CD4-positive, alpha-beta T cell treated with Interleukin-15 for 1 hour (primary cell): Measurements from ENCODE around the gene SLC9A2.

Source experiments
- DNase-seq: peaks from one replicate; pipeline ENCODE4 v3.0.0-alpha.2; 2020

SLC9A2 gene

DNA sequence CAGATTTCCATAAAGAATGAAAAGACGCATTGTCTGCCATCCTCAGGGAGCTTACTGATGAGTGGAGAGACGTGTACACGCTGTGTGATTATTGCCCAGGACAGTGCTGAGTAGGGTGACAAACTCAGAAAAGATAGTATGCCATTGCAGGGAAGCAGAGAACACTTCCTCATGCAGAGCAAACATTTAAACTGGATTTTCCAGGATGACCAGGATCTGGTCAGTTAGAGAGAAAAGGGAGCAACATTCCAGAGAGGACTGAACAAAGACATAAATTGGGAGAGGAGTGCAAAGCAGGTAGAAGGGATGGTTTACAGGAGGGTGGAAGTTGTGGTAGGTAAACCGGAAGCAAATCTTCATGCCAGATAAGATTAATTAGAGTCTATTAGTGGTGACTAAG lies 2.3 kb downstream of the SLC9A2 start:
- no peak for DNase-seq

DNA sequence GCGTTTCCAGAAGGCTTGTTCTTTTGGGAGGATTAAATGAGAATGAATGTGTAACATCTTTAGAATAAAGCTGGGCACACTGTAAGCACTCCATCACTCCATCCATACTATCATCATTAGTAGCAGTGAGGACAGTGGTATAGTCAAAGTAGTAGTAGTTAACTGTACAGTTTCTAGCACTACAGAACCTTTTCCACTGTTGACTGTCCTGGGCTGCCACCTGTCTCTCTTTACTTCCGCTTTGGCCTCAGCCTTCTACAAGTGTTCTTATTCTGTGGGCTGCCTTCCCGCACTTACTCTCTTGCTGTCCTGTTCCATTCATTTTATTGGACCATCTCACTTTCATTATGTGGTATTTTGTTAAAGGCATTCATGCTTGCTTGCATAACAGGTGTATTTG lies 3.3 kb downstream of the SLC9A2 start:
- no peak for DNase-seq

DNA sequence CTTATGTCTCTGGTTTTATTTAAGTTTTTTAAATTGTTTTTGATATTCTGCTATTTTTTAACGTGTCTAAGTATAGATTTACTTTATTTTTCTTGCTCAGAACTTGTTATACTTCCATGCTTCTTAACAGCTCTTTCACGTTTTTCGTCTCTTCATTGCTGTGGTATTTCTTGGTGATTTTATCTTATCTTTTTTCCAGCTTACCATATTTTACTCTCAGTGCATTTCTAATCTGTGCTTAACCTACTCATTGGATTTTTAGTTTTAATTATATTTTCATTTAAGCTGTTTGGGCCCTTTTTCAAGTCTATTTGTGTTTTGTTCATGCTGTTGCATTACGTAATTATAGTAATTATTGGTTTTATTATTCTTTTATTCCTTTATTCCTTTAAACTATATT lies 11.1 kb downstream of the SLC9A2 start:
- no peak for DNase-seq

DNA sequence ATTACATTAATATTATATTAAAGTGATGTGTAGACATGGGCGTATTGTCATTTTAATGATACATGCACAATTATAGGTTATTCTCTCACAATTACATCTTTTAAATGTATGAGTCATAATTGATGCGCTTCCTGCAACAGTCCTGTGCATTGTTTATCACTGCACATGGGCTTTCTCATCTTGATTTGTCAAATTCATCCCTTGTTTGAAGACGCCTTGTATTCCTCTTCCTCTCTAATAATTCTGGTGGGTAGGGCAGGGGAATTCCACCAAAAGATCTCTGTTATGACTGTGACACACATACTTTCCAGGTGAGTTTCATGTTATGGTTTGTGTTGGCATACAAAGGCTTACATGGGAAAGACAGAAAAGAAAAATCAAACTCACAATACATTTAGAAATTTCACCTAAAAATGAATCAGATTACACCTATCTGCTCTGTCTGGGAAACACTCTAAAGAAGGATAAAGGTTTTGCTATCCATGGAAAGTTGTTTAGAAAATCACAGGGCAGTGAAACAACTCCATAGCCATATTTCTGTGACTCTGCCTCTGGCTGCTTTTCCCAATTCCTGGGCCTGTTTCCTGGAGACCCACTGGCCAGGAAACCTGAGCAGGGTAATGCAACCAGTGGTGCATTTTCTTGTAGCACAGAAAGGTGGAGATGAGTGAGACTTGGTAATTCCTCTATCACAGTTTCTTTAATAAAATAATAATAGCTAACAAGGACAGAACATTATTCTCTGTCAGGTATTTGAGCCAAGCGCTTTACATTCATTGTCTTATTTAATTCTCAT lies 13.2 kb downstream of the SLC9A2 start:
- no peak for DNase-seq

DNA sequence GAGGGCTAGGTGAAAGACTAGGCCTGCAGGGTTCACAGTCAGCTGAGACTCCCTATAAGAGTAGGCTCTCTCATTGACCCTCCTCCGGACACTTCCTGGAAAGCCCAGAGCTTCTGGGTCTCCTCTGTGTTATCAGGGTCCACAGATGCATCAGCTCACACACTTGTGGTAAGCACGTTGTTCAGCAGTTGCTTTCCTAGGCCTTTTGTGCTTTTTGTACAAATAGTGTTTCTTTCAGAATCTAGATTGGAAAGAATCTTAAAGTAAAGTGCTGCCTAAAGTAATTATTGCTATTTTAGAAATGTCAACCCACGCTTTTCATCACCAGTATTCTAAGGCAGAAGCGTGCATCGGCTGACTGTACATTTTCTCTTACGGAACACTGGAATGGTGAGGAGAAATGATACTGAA lies 15.5 kb downstream of the SLC9A2 start:
- DNase-seq: no peak

DNA sequence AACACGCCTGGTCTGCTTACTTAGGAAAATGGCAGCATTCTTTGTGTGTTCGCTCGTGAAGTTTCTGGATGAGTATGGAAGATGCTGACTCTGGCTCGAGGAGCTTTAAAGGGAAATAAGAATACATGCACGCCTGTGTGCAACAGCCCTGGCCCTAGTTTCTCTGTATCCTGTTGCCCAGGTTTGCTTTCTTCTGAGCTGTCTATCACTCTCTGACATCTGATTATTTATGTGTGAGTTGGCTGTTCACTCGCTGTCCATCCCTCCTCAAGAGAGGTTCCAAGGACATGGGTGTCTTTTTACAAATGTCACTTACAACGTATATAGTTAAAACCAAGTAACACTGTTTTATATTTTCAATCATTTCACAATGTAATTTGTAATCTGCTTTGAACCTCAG lies 16.0 kb downstream of the SLC9A2 start:
- DNase-seq: no peak

DNA sequence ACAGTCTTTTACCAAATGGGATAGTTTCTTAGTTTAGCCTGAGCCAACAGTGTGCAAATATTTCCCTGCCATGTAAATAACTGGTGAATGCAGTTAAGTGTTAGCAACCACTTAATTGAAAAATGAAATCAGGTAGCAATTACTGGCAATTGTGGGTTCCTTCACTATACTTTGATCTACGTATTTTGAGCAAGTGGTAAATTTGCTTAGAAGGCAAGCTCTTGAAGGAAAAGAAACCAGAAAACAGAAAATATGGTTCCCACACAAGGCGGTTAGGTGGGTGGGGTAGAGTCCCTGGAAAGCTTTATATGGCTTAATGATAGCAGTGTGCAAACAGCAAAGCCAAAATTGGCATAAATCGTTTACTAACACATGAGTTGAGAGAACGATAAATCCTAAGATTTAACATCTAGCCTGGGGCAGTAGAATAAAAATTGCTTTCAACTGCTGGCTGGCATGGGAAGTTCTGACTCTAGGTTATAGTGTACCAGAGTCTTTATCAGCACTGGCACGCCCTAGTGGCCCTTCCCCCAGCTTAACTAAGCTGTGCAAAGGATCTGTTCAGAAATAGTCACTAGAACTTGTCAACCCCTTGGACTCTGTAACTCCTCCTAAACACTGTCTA lies 17.0 kb downstream of the SLC9A2 start:
- no peak for DNase-seq

DNA sequence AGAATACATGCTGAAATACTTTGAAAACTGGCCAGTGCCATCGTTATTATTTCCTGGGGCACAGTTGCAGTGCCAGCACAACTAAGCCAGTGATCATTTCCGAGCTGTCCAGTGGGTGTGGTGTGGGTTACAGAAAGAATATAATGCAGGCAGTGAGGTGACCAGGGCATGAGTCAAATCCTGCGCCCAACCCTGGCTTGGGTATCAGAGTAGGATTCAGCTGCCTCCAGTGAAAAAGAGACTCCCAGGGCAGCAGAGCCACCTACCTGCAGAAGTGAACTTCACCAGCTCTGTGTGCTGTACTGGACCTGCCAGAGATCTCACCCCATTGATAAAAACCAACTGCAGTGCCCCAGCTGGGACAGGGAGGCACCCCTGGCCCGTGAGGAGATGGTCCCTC lies 18.0 kb downstream of the SLC9A2 start:
- no peak for DNase-seq

DNA sequence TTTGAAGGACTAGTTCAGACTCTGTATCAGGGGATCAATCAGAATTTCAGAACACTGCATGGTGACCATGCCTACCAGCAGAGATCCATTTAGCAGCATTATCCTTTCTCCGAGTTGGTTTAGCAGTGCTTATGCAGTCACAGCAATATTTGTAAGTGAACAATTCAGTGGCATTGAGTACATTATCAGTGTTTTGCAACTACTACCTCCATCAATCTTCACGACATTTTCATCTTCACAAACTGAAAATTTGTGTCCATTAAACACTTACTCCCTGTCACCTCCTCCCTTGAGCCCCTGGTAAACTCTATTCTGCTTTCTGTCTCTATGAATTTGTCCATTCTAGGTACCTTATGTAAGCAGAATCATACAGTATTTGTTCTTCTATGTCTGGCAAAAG lies 20.1 kb downstream of the SLC9A2 start:
- no peak for DNase-seq

DNA sequence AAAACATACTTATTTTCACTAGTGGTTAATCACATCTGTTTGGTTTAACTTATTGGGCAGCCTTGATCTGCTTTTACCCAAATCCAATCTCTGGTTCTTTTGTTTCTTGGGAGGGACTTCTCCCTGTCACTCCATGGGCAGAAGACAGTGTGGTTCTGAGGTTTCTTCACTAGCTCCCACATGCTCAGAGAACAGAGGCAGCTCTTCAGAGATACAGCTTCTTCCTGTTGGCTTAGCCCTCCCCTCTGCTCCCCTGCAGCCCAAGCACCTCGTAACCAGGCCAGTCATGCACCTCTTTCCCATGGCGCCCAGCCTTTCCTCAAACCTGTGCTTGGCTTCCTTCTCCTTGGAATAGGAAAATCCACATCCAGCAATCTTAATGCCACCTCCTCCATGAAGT lies 32.8 kb downstream of the SLC9A2 start:
- no peak for DNase-seq

DNA sequence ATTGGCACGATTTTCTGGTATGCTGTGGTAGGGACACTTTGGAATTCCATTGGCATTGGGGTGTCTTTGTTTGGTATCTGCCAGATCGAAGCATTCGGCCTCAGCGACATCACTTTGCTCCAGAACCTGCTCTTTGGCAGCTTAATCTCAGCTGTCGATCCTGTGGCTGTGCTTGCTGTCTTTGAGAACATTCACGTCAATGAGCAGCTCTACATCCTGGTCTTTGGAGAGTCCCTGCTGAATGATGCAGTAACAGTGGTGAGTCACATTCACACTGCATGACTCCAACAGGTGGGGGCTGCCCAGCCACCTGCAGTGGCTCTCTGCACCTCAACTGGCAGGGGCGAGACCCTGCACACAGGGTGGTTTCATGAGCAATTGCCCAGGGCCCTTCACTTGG lies 38.4 kb downstream of the SLC9A2 start:
- DNase-seq: no peak

DNA sequence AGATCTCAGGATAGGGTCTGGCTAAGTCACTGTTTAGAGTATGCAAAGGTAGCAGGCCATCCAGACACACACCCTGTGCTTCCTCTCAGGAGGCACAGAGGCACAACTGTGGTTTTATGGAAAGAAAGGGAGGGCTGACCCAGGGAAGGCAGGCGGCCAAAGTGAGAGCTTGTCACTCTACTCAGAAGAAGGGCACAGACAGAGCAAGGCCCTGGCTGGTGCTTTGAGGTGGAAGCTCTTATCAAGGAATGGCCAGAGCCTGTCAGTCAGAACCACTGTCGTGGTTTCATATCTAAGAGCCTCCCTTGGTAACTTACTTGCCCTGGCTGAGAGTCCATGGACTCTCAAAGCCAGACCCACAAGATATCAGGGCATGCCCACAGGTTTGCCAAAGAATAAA lies 40.7 kb downstream of the SLC9A2 start:
- DNase-seq: no peak

DNA sequence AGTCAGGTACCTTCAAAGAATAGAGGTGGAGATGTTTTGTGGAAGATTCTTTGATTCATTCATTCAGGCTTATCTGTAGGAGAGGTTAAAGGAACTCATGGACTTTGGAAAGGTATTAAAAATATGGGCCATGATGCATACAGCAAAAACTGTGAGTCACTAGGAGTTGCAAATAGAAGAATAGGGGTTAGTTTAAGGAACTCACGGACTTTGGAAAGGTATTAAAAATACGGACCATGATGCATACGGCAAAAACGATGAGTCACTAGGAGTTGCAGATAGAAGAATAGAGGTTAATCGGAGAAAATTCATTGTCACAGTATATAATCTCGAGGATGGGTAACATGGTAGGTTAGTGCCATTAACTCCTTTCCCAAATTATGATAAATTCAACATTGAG lies 41.2 kb downstream of the SLC9A2 start:
- no peak for DNase-seq

DNA sequence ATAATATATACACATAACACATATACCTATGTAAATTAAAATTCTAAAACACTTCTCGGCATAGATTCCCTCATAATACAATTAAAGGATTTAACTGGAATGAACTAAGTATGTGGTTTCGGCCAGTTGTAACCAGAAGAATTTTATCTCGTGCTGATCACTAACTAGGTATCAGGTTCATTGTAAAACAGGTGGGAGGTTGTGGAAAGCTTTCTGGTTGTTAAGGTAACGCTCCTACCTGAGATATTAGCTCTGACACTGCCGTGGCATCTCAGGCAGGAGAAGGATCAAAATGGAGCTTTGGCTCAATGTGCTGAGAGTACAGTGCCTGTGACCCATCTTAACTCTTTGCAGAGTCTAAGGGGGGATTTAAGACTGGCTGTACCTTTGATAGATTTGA lies 42.5 kb downstream of the SLC9A2 start:
- no peak for DNase-seq

DNA sequence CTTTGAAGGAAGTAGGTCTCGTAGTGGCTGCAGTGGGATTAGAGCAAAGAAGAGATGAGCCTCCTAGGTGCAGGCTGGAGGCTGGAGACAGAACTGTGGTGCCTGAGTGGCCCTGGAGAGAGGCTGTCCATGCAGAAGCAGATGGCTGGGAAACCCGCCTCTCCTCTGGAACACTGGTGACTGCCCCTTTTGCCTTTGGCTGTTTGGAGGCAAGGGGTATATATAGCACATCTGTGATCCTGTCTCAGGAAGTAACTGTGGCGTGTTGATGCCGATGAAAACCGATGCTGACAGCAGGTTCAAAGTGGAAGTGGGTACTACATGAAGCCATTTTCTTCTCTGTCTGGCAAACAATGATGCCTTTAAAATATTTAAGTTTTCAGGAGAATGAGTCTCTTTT lies 43.5 kb downstream of the SLC9A2 start:
- no peak for DNase-seq

DNA sequence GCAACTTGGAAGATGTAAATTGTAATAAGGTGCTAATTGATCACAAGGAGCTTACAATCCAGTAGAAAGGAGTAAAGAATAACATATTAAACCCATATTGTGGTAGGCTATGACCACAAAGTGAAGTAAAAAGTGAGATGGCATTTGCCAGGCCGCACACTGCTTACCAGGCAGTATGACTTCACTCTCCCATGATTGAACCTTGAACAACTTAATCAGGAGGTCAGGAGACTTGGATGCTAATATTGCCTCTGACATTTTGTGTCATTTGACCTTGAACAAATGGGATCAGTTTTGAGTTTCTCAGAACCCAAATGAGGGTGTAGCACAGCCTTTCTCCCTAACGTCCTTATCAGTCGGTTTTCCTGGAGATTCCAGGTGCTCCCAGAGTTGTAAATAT lies 44.0 kb downstream of the SLC9A2 start:
- DNase-seq: no peak

DNA sequence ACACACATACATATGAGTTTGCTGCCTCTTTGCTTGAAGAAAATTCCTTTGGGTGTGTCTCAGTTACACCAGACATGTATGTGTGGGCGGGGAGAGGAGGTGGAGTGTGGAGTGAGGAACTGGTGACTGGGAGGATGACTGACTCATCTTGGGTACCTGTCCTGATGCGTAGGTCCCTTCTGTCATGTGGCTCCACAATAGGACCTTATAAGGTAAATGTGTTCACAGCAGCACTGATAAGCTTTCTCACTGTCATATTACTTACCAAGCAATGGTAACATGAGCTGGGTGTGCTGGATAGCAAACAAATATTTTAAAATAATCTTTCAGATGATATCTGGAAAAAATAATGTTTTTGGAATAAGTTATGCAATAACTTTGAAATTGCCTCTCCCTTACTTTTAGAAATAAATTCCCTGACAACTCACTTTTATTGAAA lies 45.1 kb downstream of the SLC9A2 start:
- no peak for DNase-seq

DNA sequence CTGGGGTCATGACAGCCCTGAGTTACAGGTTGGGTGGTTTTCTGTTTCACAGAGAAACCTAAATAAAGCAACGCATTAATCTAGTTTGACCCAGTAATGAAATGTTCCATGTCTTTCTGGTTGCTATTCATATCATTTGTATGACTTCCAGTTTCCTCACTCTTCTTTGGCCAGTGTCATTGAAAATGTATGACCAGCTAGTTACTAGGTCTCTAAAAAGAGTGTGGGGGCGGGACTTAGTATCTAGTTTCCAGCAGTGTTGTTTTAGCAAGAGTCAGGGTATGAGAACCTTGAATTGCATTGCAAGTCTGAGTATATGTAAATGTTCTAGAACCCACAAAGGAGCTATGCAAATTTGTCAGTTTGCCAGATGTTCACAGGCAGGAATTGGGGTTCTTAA lies 47.7 kb downstream of the SLC9A2 start:
- no peak for DNase-seq

DNA sequence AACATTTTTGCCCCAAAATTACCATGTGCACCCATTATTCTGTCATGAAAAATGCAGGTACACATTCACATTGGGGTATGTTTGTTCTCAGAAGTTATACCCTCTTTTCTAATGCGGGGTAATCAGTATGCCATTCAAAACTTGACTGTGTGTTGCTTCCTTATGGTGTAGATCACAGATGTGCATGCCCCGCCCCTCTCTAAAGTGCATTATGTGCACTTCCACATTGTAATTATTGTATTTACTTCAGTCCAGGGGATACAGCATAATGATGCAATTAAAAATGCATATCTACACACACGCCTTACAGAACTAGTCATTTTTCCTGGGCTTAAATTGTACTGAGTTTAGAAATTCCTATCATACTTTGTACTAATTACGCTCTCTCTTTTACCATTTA lies 48.8 kb downstream of the SLC9A2 start:
- DNase-seq: no peak

DNA sequence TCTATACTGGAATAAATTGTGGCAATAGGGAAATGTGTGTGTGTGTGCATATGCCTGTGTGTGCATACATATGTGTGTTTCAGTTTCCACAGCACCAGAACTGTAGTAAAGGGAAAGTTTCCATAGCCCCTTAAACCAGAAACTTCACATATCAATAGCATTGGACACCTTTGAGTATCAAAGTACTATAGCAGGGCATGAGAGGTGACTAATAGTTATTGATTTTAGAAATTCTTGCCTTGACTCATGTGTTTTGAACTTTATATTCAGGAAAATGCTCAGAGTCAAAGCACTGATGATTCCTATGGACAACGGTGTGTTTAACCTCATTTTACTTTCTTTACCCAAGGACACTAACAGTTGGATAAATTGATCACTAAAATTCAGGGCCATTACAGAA lies 50.0 kb downstream of the SLC9A2 start:
- DNase-seq: no peak

DNA sequence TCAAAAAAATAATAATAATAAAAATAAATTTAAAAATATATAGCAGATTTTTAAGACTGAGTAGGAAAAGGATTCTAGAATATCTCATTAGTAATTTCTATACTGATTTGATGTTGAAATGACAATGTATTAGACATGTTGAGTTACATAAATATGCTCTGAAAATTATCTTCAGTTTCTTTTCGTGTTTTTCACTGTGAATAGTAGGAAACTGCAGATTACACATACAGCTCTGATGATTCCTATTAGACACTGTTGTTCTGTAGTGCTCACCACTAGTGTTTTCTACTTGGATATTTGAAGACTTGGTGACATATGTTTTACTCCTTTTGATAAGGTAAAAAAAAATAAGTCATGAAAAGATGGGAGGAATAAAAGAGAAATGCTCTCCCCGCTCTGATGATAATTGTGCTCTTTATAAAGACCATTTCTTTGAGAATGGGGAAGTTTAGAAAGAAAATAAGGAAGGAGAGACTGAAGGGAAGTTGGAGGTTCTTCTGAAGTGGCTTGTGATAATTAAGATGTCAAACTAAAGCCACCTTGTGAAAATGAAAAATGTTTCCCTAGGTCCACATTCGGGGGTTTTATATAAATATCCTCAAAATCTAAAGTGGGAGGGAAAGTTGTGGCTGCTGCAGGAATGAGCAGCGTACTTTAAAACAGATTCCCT lies 52.9 kb downstream of the SLC9A2 start:
- no peak for DNase-seq

DNA sequence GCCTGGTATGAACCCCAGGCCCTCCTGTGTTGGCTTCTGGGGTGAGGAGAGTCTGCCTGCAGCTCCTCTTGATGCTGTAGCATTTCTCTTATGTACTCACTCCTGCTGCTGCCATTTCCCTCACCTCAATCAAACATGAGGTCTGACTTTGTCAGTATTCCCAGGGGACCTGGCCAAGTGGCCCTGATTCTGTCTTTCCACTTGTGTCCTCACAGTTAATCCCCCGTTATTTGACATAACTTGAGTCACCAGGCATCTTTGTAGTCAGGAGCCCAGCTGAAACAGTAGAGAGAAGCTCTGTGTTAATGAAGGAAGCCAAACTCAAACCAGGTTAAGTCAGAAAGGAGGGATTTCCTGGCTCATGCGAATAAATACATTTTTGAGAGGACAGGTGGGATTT lies 55.0 kb downstream of the SLC9A2 start:
- no peak for DNase-seq

DNA sequence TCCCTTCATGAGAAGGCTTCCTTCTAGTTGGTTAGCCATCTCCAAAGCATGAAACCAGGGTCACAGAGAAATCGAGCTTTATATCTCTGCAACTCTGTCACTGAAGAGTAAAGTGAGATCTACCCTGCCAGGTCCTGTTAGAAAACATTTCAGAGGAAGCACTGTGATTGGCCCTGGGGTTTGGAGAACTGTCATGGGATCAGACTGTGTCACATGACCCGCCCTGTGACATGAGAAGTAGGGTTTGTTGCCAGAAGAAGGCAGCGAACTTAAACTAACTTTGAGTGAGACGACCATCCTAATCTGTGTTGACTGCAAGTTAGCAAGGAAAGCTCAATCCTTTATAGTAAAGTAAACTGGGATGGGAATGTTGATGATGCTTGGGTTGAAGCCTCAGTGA lies 55.5 kb downstream of the SLC9A2 start:
- DNase-seq: no peak
